ENCODE results near the gene ACSM5.
A peak's percentile ranks its signal among the peaks of the same experiment; 100 is the strongest.

Gene ACSM5

GRCh38 chr16:20409398-20410120 lies at the start of gene ACSM5:
Gene ACSM5 (plus strand): TSS chr16:20409534. CDS start chr16:20411485, 1,951 bp downstream.
- Histone ChIP-seq H3K36me3 (ENCODE audit: control insufficient read depth, low read length) (no peaks in the 10 kb centered on the region), H3K4me1 (ENCODE audit: control insufficient read depth, low read length) (peaks cover 9% of the 10 kb centered on the region), H3K79me2 (ENCODE audit: control insufficient read depth, low read length) (no peaks in the 10 kb centered on the region), H3F3A (ENCODE audit: control insufficient read depth, insufficient read depth) (no peaks in the 10 kb centered on the region), H3K27me3 (ENCODE audit: control insufficient read depth, low read length) (0 out of 2 replicates have a peak, but pooled peaks cover 3% of the 10 kb centered on the region), H4K20me1 (ENCODE audit: control insufficient read depth, insufficient read depth, low read depth, low read length) (no peaks in the 10 kb centered on the region), H3K9me2 (replicated peaks; ENCODE audit: control insufficient read depth, low read length) (no peaks in the 10 kb centered on the region), H3K9me3 (ENCODE audit: control insufficient read depth, insufficient read depth, low read length) (no peaks in the 10 kb centered on the region), H3K27ac (ENCODE audit: low read depth, low read length) (no peak within 1 kb of the TSS), H3K4me2 (ENCODE audit: low read length) (peak within 1 kb of the TSS; percentile 21; the same call in 1 of the 2 replicates), H3K4me3 (ENCODE audit: low read length) (no peak within 1 kb of the TSS)
- TF ChIP-seq EZH2phosphoT487 (IDR thresholded peaks at IDR 0.05; ENCODE audit: borderline replicate concordance, low read length): no peak
- TF ChIP-seq CTCF (IDR thresholded peaks at IDR 0.05; ENCODE audit: low read depth, low read length, poor library complexity, severe bottlenecking): no peak

GRCh38 chr16:20359997-20360396 lies 49.3 kb upstream of the ACSM5 start:
- no peaks in the 10 kb centered on the region for H3K4me1 ChIP-seq (ENCODE audit: control insufficient read depth, low read length)
- no peaks in the 10 kb centered on the region for H3K9me3 ChIP-seq (ENCODE audit: control insufficient read depth, insufficient read depth, low read length)
- H3K9me2 ChIP-seq (replicated peaks; ENCODE audit: control insufficient read depth, low read length): no peaks in the 10 kb centered on the region
- H3F3A ChIP-seq (ENCODE audit: control insufficient read depth, insufficient read depth): no peaks in the 10 kb centered on the region
- TF ChIP-seq CTCF (IDR thresholded peaks at IDR 0.05; ENCODE audit: low read depth, low read length, poor library complexity, severe bottlenecking) (peak; percentile 57), EZH2phosphoT487 (IDR thresholded peaks at IDR 0.05; ENCODE audit: borderline replicate concordance, low read length) (no peak)
- no peak overlapping the region for H3K4me3 ChIP-seq (ENCODE audit: low read length)
- H4K20me1 ChIP-seq (ENCODE audit: control insufficient read depth, insufficient read depth, low read depth, low read length): no peaks in the 10 kb centered on the region
- H3K4me2 ChIP-seq (ENCODE audit: low read length): no peak overlapping the region
- H3K27me3 ChIP-seq (ENCODE audit: control insufficient read depth, low read length): no peaks in the 10 kb centered on the region
- H3K79me2 ChIP-seq (ENCODE audit: control insufficient read depth, low read length): no peaks in the 10 kb centered on the region
- no peaks in the 10 kb centered on the region for H3K36me3 ChIP-seq (ENCODE audit: control insufficient read depth, low read length)
- H3K27ac ChIP-seq (ENCODE audit: low read depth, low read length): no peak overlapping the region

- H3K4me1 ChIP-seq (ENCODE audit: control insufficient read depth, low read length): no peaks in the 10 kb centered on the region
- no peaks in the 10 kb centered on the region for H3K79me2 ChIP-seq (ENCODE audit: control insufficient read depth, low read length)
- TF ChIP-seq EZH2phosphoT487 (IDR thresholded peaks at IDR 0.05; ENCODE audit: borderline replicate concordance, low read length) (no peak), CTCF (IDR thresholded peaks at IDR 0.05; ENCODE audit: low read depth, low read length, poor library complexity, severe bottlenecking) (no peak)
- H3K4me2 ChIP-seq (ENCODE audit: low read length): no peak overlapping the region
- no peaks in the 10 kb centered on the region for H3K36me3 ChIP-seq (ENCODE audit: control insufficient read depth, low read length)
- H4K20me1 ChIP-seq (ENCODE audit: control insufficient read depth, insufficient read depth, low read depth, low read length): no peaks in the 10 kb centered on the region
- no peak overlapping the region for H3K4me3 ChIP-seq (ENCODE audit: low read length)
- H3F3A ChIP-seq (ENCODE audit: control insufficient read depth, insufficient read depth): no peaks in the 10 kb centered on the region
- H3K9me3 ChIP-seq (ENCODE audit: control insufficient read depth, insufficient read depth, low read length): no peaks in the 10 kb centered on the region
- H3K27me3 ChIP-seq (ENCODE audit: control insufficient read depth, low read length): no peaks in the 10 kb centered on the region
- H3K27ac ChIP-seq (ENCODE audit: low read depth, low read length): no peak overlapping the region
- H3K9me2 ChIP-seq (replicated peaks; ENCODE audit: control insufficient read depth, low read length): no peaks in the 10 kb centered on the region
Observed at GRCh38 chr16:20363191-20363590, 46.1 kb upstream of the ACSM5 start.
